Smooth muscle cell (in vitro differentiated cells): ENCODE data around the gene DYNLT1. TPM values are rescaled to one million over a fixed set of nuclear protein-coding genes. Genes with fewer than 3 reads are reported as not detected.

Experiments
- DNase-seq: peaks from one replicate; lab custom pipeline; 2025; ENCODE audit not compliant: unreplicated experiment; lab: John Stamatoyannopoulos, UW
- H2AFZ ChIP-seq: fragments of 200-600 bp; sonication (generic); 2 replicates; pipeline ENCODE4 v1.6.0; 2016; ENCODE audit warnings: antibody characterized with exemption, low read depth, mild to moderate bottlenecking
- H3F3A ChIP-seq: fragments of 200-600 bp; sonication (generic); 2 replicates; pipeline ENCODE4 v1.6.0; 2017; ENCODE audit warnings: antibody characterized with exemption, low read depth
- H3K27ac ChIP-seq: fragments of 200-600 bp; sonication (generic); 2 replicates; pipeline ENCODE4 v1.5.1; 2016; ENCODE audit warnings: low read depth, mild to moderate bottlenecking
- H3K27me3 ChIP-seq: fragments of 200-600 bp; sonication (generic); 2 replicates; pipeline ENCODE4 v1.6.1; 2016; ENCODE audit warnings: low read depth, mild to moderate bottlenecking
- H3K36me3 ChIP-seq: fragments of 200-600 bp; sonication (generic); 2 replicates; pipeline ENCODE4 v1.5.1; 2016; ENCODE audit warnings: low read depth
- H3K4me1 ChIP-seq: fragments of 200-600 bp; sonication (generic); 2 replicates; pipeline ENCODE4 v1.5.1; 2016; ENCODE audit warnings: low read depth
- H3K4me2 ChIP-seq: fragments of 200-600 bp; sonication (generic); 2 replicates; pipeline ENCODE4 v1.6.0; 2016; ENCODE audit warnings: mild to moderate bottlenecking
- H3K4me3 ChIP-seq: fragments of 200-600 bp; sonication (generic); 2 replicates; pipeline ENCODE4 v1.5.1; 2016; ENCODE audit warnings: mild to moderate bottlenecking
- H3K79me2 ChIP-seq: fragments of 200-600 bp; sonication (generic); 2 replicates; pipeline ENCODE4 v1.6.0; 2016; ENCODE audit warnings: low read depth, mild to moderate bottlenecking
- H3K9ac ChIP-seq: fragments of 200-600 bp; sonication (generic); 2 replicates; pipeline ENCODE4 v1.6.0; 2016; ENCODE audit warnings: low read depth
- H3K9me3 ChIP-seq: fragments of 200-600 bp; sonication (generic); replicated peaks from 2 replicates; pipeline ENCODE4 v1.5.1; 2016; ENCODE audit warnings: low read depth
- H4K20me1 ChIP-seq: fragments of 200-600 bp; sonication (generic); 2 replicates; pipeline ENCODE4 v1.6.0; 2016; ENCODE audit warnings: low read depth
- WGBS: methylation state at CpG from one replicate; pipeline ENCODE4 v1.1.7; 2016; ENCODE audit warnings: low lambda C conversion rate; 5-methylcytosine and 5-hydroxymethylcytosine counted together
- polyA plus RNA-seq: library from polyadenylated mRNA; unstranded; fragments of >200 nt; fragmentation: Nextera tagmentation; extraction: Ambion mirVana; gene quantifications from 2 replicates; pipeline ENCODE4 v1.2.1, GENCODE V29; 2016
- total RNA-seq: library from RNA; depleted of rRNA; stranded (reverse); fragments of >200 nt; gene quantifications from 2 replicates; pipeline ENCODE4 v1.2.3, GENCODE V29; 2014
- TF ChIP-seq, protein P1 (sequence below): fragments of 200-600 bp; sonication (generic); IDR thresholded peaks from 2 replicates; pipeline ENCODE4 v1.5.1; 2017; ENCODE audit warnings: borderline replicate concordance, mild to moderate bottlenecking, antibody characterized with exemption; ENCODE audit not compliant: insufficient read depth, poor library complexity, severe bottlenecking

Gene DYNLT1
- total and polyA plus RNA-seq, 2 experiments from 2014 or later: 127 to 225 TPM

DNA sequence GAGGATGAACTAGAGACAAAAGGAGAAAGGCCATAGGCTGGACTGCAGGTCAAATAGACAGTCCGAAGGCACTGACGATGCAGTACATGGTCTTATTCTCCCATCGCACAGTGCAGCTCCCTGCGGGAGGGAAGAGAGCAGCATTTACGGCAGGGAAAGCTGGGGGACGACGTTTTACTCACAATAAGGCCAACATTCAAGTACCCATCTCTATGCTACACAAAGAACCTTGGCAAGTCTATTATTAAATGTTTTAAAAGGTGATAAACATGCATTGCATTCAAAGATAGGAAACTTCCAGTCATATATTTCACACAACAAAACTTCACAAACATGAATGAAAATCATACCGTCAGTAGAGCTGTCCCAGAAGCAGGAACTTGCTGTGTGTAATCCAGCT lies 7.8 kb downstream of the DYNLT1 start:
- Histone ChIP-seq H3K27me3 (no peaks in the 10 kb centered on the region), H2AFZ (no peak overlapping the region), H3K36me3 (no peaks in the 10 kb centered on the region), H3K4me2 (no peak overlapping the region), H3K4me1 (no peaks in the 10 kb centered on the region), H4K20me1 (peaks cover 38% of the 10 kb centered on the region), H3K4me3 (no peak overlapping the region), H3K27ac (no peak overlapping the region), H3K9me3 (no peaks in the 10 kb centered on the region), H3F3A (no peaks in the 10 kb centered on the region), H3K79me2 (peaks cover 26% of the 10 kb centered on the region), H3K9ac (no peak overlapping the region)
- DNase-seq: no peak
- TF ChIP-seq, protein P1, sequence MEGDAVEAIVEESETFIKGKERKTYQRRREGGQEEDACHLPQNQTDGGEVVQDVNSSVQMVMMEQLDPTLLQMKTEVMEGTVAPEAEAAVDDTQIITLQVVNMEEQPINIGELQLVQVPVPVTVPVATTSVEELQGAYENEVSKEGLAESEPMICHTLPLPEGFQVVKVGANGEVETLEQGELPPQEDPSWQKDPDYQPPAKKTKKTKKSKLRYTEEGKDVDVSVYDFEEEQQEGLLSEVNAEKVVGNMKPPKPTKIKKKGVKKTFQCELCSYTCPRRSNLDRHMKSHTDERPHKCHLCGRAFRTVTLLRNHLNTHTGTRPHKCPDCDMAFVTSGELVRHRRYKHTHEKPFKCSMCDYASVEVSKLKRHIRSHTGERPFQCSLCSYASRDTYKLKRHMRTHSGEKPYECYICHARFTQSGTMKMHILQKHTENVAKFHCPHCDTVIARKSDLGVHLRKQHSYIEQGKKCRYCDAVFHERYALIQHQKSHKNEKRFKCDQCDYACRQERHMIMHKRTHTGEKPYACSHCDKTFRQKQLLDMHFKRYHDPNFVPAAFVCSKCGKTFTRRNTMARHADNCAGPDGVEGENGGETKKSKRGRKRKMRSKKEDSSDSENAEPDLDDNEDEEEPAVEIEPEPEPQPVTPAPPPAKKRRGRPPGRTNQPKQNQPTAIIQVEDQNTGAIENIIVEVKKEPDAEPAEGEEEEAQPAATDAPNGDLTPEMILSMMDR: no peak
- 91% methylated on average over 8 of the region's 8 CpGs for WGBS

GRCh38 chr6:158635427-158636073 lies 9.0 kb downstream of the DYNLT1 start:
- WGBS: 89% methylated on average over 7 of the region's 7 CpGs
- Histone ChIP-seq H3K79me2 (peaks cover 13% of the 10 kb centered on the region), H4K20me1 (peaks cover 25% of the 10 kb centered on the region), H2AFZ (no peak overlapping the region), H3K27ac (no peak overlapping the region), H3K4me2 (no peak overlapping the region), H3K4me3 (no peak overlapping the region), H3K36me3 (no peaks in the 10 kb centered on the region), H3K27me3 (no peaks in the 10 kb centered on the region), H3K4me1 (no peaks in the 10 kb centered on the region), H3F3A (no peaks in the 10 kb centered on the region), H3K9ac (no peak overlapping the region), H3K9me3 (no peaks in the 10 kb centered on the region)
- DNase-seq: no peak
- TF ChIP-seq, protein P1: no peak

DNA sequence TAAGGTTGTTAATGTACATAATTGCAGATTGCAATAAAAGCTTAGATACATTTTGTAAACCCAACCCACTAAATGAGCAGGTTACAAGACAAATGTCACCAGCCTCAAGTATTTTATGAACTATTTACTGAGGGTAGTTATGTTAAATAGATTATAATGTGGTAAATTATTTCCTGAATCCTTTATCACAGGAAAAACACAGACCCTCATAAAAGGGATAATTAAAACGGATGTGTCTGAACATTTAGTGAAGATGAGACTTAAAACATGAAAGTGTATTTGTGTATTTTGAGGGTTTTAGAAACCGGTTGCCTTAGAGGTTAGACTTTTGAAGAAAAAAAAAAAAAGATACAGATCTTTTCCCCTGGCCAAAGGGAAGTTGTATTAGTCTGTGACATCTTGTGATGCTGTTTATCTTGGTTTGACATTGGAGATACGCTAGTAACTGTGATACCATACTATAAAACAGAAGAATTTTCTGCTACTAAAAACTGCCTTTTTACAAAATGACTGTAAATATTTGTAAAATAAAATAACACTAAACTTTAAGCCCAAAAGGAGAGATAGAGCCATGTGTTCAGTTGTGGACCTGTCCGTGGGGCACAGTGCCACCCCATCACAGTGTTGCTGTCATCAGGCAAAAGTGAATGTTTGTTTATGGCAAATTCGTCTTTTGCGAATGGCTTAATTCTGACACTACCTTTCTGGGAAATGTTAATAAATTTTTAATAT lies 9.7 kb downstream of the DYNLT1 start:
- Histone ChIP-seq H3K9me3 (no peaks in the 10 kb centered on the region), H3K36me3 (no peaks in the 10 kb centered on the region), H3K79me2 (peaks cover 8% of the 10 kb centered on the region), H4K20me1 (peaks cover 18% of the 10 kb centered on the region), H3K27ac (peak overlapping the region; percentile 7), H3K27me3 (no peaks in the 10 kb centered on the region), H3F3A (no peaks in the 10 kb centered on the region), H3K4me3 (no peak overlapping the region), H3K9ac (no peak overlapping the region), H2AFZ (no peak overlapping the region), H3K4me1 (no peaks in the 10 kb centered on the region), H3K4me2 (no peak overlapping the region)
- WGBS: 81% methylated on average over 6 of the region's 6 CpGs
- TF ChIP-seq, protein P1: no peak
- no peak for DNase-seq
